Breast epithelium (tissue), 4 donors: ENCODE data around the gene CHDH. TPM values are rescaled to one million over a fixed set of nuclear protein-coding genes. Genes with fewer than 3 reads are reported as not detected.

Source experiments
- DNase-seq, 2 donors: peaks; one replicate each; pipeline ENCODE4 v3.0.0-alpha.2; 2019; ENCODE audit warnings: low spot score in 2 of 2
- H3K27ac ChIP-seq, 2 donors: fragments of 200-600 bp; sonication (generic) in 1 of 2; one replicate each; pipeline ENCODE4 v1.5.1; 2016 to 2019; ENCODE audit warnings: mild to moderate bottlenecking in 1 of 2
- H3K27me3 ChIP-seq, 2 donors: fragments of 200-600 bp; sonication (generic) in 1 of 2; one replicate each; pipeline versions ENCODE4 v1.5.1 to v1.6.0; 2017 to 2019; ENCODE audit warnings: control low read depth in 1 of 2, mild to moderate bottlenecking in 1 of 2
- H3K36me3 ChIP-seq: fragments of 200-600 bp; one replicate; pipeline ENCODE4 v1.5.1; 2019
- H3K4me1 ChIP-seq, 2 donors: fragments of 200-600 bp; sonication (generic); one replicate each; pipeline ENCODE4 v1.5.1; 2016 to 2019; ENCODE audit warnings: control low read depth in 1 of 2
- H3K4me3 ChIP-seq, 3 donors: fragments of 200-600 bp; sonication (generic); 1 replicate in 2 of 3; 2 replicates in 1 of 3; pipeline ENCODE4 v1.5.1; 2016 to 2019; ENCODE audit warnings: mild to moderate bottlenecking in 3 of 3, moderate library complexity in 2 of 3
- H3K9me3 ChIP-seq, 2 donors: fragments of 200-600 bp; sonication (generic) in 1 of 2; one replicate each; pipeline ENCODE4 v1.5.1; 2016 to 2019; ENCODE audit warnings: control low read depth in 1 of 2
- POLR2A ChIP-seq: fragments of 450-650 bp; IDR thresholded peaks from one replicate; pipeline ENCODE4 v1.6.1; 2016; ENCODE audit warnings: antibody characterized with exemption, mild to moderate bottlenecking, moderate library complexity
- POLR2AphosphoS5 ChIP-seq, 3 donors: sonication (generic); formaldehyde crosslinking; IDR thresholded peaks; one replicate each; pipeline ENCODE4 v1.6.1; 2017; ENCODE audit warnings: antibody characterized with exemption in 3 of 3
- intact Hi-C: fragments of 100-400 bp; cut with DNase I; formaldehyde crosslinking; loops from one replicate; pipeline ENCODE4 v1.15.1; 2023; ENCODE audit warnings: low total_unique reads
- total RNA-seq, 3 donors: library from RNA; depleted of rRNA; stranded (reverse); fragments of >200 nt; gene quantifications; one replicate each; pipeline ENCODE4 v1.1.0, GENCODE V29; 2016
- TF ChIP-seq, protein P1 (sequence below), 3 donors: fragments of 450-650 bp; IDR thresholded peaks; one replicate each; pipeline ENCODE4 v1.5.1; 2016 to 2017; ENCODE audit warnings: antibody characterized with exemption in 3 of 3, mild to moderate bottlenecking in 3 of 3, moderate library complexity in 3 of 3

Gene CHDH
- total RNA-seq, 3 donors from 2014 or later, result 2.9 to 67.0 (median 27.9) TPM

DNA sequence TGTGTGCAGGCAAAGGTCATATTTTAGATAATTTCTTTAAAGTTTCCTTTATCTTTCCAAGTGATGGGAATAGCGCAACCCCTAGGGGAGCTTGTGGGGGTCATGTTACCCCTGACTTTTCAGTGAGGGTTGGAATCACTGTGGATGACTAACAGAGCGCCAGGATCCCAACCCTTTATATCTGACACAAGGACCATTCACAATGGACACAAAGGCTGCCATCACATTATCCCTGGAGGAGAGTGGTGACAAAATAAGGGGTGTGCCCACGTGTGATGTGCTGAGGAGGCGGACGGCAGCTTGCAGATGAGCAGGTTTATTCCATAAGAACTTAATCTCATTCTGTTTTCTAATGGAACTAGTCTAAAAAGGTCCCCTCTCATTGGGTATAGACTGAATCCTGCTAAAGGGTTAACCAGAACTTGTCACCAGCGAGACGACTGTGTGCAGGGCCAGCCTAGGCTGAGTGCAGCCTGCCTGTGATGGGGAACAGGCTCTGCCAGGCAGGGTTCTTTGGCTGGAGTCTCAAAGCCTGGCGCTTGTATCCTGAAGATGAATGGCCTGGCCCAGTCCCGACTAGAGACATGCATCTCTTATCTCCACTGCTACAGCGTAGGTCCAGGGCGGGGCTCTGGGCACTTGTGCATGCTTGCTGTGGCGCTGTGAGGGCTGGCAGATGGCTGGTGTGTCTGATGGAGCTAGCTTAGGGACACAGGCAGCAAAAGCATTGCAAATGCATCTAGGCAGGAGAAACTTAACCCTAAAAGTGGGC lies 50.2 kb downstream of the CHDH start:
- TF ChIP-seq, protein P1, sequence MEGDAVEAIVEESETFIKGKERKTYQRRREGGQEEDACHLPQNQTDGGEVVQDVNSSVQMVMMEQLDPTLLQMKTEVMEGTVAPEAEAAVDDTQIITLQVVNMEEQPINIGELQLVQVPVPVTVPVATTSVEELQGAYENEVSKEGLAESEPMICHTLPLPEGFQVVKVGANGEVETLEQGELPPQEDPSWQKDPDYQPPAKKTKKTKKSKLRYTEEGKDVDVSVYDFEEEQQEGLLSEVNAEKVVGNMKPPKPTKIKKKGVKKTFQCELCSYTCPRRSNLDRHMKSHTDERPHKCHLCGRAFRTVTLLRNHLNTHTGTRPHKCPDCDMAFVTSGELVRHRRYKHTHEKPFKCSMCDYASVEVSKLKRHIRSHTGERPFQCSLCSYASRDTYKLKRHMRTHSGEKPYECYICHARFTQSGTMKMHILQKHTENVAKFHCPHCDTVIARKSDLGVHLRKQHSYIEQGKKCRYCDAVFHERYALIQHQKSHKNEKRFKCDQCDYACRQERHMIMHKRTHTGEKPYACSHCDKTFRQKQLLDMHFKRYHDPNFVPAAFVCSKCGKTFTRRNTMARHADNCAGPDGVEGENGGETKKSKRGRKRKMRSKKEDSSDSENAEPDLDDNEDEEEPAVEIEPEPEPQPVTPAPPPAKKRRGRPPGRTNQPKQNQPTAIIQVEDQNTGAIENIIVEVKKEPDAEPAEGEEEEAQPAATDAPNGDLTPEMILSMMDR (IDR thresholded peaks at IDR 0.05), result no peak
- TF ChIP-seq POLR2A (no peak), POLR2AphosphoS5 (IDR thresholded peaks at IDR 0.05) (no peak)
- Histone ChIP-seq H3K27ac (no peak overlapping the region), H3K9me3 (no peaks in the 10 kb centered on the region), H3K4me3 (no peak overlapping the region), H3K36me3 (no peaks in the 10 kb centered on the region), H3K4me1 (no peaks in the 10 kb centered on the region), H3K27me3 (no peaks in the 10 kb centered on the region)
- intact Hi-C loops, result no loop called here
- no peak for DNase-seq

DNA sequence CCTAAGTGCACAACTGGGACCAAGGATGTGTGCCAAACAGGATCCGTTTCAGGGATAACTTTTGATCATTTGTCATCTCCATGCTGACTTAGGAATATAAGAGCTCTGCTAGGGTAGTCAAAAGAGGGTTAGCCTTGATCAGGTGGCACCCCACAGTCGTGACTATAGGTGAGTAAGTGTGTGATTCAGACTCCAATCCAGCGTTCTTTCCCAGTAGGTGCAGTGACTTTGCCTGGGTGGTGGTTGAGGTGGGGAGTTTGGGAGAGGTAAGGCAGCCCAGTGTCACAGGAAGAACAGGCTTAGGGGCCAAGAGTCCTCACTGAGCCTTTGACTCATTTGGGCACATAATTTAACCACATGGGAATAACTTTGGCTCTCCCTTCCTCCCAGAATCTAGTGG lies 51.0 kb downstream of the CHDH start:
- intact Hi-C loops, result no loop called here
- no peaks in the 10 kb centered on the region for H3K9me3 ChIP-seq
- TF ChIP-seq POLR2A, result no peak
- no peak for TF ChIP-seq POLR2AphosphoS5 (IDR thresholded peaks at IDR 0.05)
- TF ChIP-seq, protein P1 (IDR thresholded peaks at IDR 0.05), result no peak
- no peaks in the 10 kb centered on the region for H3K4me1 ChIP-seq
- H3K36me3 ChIP-seq, result no peaks in the 10 kb centered on the region
- DNase-seq, result no peak
- no peaks in the 10 kb centered on the region for H3K27me3 ChIP-seq
- no peak overlapping the region for H3K27ac ChIP-seq
- H3K4me3 ChIP-seq, result no peak overlapping the region

DNA sequence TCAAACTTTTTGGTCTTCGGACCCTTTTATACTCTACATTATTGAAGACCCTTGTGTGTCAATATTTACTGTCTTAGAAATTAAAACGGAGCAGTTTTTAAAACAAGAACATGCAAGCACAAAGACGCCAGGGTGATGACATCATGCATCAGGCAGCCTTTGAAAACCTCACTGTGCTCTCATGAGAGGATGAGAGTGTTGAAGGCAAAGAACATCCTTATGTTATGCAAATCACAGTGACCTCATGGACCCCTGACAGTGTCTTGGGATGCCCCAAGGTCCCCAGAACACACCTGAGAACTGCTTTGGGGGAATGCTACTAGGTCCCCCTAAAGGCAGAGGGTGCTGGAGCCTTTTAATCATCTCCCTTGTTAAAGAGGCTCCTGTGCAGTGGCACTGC lies 51.6 kb downstream of the CHDH start:
- no peaks in the 10 kb centered on the region for H3K4me1 ChIP-seq
- H3K9me3 ChIP-seq, result no peaks in the 10 kb centered on the region
- intact Hi-C loops, result no loop called here
- H3K27ac ChIP-seq, result no peak overlapping the region
- DNase-seq, result no peak
- no peak for TF ChIP-seq POLR2AphosphoS5 (IDR thresholded peaks at IDR 0.05)
- TF ChIP-seq, protein P1 (IDR thresholded peaks at IDR 0.05), result no peak
- TF ChIP-seq POLR2A, result no peak
- no peaks in the 10 kb centered on the region for H3K36me3 ChIP-seq
- no peaks in the 10 kb centered on the region for H3K27me3 ChIP-seq
- H3K4me3 ChIP-seq, result no peak overlapping the region

DNA sequence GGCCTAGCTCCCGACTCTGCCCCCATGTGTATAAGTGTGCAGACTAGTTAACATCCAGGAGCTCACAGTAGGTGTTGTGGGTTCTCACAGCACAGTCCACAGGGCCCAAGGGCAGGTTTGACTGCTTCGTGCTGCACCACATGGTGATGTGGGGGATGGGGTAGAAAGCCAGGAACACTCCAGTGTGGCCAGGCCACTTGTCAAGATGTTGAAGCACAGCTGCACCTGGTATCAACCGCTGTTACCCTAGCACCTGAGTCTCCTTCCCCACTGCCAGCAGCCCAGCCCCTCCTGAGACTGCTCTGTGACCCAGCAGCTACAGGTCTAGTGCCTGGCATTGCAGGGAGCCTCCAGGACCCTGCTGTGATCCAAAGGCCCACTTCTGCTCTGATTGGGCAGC lies 53.4 kb downstream of the CHDH start:
- Histone ChIP-seq H3K36me3 (no peaks in the 10 kb centered on the region), H3K9me3 (no peaks in the 10 kb centered on the region), H3K4me1 (no peaks in the 10 kb centered on the region), H3K4me3 (no peak overlapping the region), H3K27ac (no peak overlapping the region), H3K27me3 (no peaks in the 10 kb centered on the region)
- intact Hi-C loops, result no loop called here
- DNase-seq, result no peak
- TF ChIP-seq, protein P1 (IDR thresholded peaks at IDR 0.05), result no peak
- TF ChIP-seq POLR2AphosphoS5 (IDR thresholded peaks at IDR 0.05), result no peak
- no peak for TF ChIP-seq POLR2A

DNA sequence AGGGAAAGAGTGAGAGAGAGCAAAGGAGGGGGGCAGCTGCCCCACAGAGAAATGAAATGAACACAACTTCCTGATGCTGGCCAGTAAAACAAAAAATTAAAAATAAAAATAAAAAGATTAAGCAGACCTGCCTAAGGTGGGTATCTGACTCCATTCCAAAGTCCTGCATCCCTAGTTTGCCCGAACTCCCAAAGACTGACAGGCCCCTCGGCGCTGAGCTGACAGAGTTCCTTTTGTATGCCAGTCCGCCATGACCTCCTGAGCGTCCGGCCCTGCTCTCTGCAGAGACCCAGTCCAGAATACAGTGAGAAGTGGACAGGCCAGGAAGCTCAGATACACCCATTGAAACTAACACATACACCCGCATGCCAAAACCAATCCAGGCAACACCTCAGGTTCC lies 54.9 kb downstream of the CHDH start:
- TF ChIP-seq POLR2AphosphoS5 (IDR thresholded peaks at IDR 0.05) (no peak), POLR2A (no peak)
- TF ChIP-seq, protein P1 (IDR thresholded peaks at IDR 0.05), result no peak
- Histone ChIP-seq H3K4me3 (no peak overlapping the region), H3K27me3 (no peaks in the 10 kb centered on the region), H3K27ac (no peak overlapping the region), H3K9me3 (no peaks in the 10 kb centered on the region), H3K4me1 (no peaks in the 10 kb centered on the region), H3K36me3 (no peaks in the 10 kb centered on the region)
- intact Hi-C loops, result no loop called here
- DNase-seq, result no peak
